CD4-positive, alpha-beta T cell treated with Interleukin-2 at 100 ng/mL for 4 hours (primary cell): Measurements from ENCODE around the gene HCN1.

Experiments used
- DNase-seq: peaks from one replicate; pipeline ENCODE4 v3.0.0-alpha.2; 2020; ENCODE audit warnings: low spot score

HCN1 gene

GRCh38 chr5:45696206-45696836, at the start of gene HCN1:
HCN1 (minus strand) TSS chr5:45696380.
- DNase-seq = no peak

DNA sequence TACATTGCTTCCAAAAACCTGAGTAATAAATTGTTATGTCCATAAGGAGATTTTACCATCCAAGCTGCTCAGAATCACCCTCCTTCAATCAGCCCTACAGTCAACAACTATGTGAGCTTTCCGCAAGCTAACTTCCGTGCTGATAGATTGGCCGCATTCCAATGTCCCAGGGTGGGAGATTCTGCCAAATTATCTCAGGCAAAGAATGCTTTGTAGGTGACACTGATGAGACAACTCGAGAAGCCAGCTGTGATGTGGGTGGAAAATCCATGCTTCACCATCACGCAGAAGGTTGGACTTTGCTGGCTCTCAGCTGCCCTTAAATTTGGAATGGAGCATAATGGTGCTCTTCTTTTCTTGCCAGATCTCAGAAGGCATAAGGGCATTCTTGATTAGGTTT, 44.9 kb upstream of the HCN1 start:
- DNase-seq = no peak

GRCh38 chr5:45737153-45737552, 41.0 kb upstream of the HCN1 start:
- no peak for DNase-seq

GRCh38 chr5:45725537-45725936, 29.4 kb upstream of the HCN1 start:
- DNase-seq = no peak

DNA sequence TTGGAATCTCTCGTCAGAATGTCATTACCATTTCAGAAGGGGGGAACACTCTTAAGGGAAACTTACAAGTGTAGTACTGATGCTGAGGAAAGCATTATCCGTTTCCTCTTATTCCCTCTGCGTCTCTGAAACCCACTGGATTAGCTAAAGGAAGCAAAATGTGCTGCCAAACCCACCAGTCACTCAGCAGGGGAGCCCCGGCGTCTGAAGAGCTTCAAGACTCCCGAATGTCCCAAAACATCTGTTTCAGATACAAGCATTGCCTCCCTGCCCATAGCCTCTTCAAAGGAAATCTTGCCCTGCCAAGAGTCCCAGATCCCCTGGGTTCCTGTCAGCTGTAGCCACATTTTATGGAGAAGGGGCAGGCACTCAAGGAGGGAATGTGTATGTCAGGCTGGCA, 1.0 kb upstream of the HCN1 start:
- no peak for DNase-seq

DNA sequence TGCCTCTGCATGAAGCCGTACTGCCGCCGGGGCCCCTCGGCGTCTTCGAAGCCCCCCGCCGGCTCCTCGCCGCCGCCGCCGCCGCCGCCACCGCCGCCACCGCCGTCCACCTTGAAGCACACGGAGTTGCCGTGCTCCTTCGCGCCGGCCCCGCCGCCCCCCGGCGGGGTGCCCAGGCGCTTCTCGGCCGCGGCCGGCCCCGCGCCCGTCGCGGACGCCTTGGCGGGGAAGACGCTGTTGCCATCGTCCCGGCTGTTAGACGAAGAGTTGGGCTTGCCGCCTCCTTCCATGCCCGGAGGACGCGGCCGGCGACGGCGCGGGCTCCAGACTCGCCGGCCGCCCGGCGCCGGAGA, 400 bp downstream of the HCN1 start:
- no peak for DNase-seq

DNA sequence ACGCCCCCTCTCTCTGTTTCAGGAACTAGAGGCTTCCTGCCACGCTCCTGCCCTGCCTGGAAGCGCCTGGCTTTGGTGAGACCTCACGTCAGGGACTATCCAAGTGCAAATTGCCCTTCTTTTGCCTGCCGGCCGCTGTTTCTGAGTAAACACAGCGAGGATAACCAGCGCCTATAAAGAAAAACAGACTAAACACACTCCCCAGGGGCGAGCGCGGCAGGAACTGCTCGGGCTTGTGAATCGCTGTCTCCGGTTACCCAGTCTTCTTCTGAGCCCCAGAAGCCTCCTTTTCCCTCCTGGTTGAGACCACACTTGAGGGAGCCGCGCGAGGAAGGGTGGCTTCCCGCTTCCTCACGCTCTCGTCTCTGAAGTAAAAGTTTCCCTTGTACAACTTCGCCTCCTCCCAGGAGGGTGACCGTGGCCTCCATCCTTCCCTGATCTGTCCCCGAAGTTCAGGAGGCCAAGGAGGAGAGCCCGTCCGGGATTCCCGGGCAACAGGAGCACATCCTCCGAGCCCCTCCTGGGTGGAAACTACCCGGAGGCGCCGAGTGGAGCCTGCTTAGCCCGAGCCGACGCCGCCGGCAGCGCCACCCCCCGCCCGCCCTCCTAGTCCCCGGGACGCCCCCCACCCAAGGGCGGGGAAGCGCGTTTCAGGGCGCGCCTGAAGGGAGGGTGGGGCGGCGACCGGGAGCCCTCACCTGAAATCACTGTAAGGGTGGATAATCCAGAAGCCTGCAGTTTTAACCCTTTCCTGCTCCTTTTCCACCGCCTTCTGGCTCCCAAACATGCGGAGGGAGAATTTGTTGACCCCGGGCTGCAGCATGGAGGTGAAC, 993 bp downstream of the HCN1 start:
- no peak for DNase-seq

DNA sequence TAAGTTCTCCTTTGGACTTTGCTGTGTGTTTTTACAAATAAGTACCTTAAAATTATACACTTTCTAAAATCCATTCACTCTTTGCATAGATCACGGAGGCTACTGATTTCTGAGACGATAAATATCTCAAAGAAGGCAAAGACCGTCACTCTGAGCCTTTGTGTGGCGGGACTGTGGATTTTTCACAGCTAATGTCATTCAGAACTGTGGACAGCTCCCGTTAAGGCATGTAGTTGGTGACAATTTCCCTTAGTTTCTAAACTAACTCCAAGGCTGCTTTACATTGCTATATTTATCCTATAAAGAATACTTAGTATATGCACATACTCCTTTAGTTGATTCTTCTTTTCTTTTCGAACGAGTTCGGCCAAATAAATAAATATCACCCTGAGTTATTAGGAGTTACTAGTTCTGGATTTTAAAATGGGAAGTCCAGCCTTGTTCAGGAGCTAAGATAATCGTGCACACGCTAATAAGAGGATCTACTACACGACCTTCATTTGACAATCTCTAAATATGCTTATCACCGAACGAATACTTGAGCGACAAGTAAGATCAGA, 1.8 kb downstream of the HCN1 start:
- DNase-seq = no peak

- DNase-seq = no peak
These were observed 3.7 kb downstream of the HCN1 start for GRCh38 chr5:45692481-45692880.

GRCh38 chr5:45691656-45692055, 4.5 kb downstream of the HCN1 start:
- DNase-seq = no peak

GRCh38 chr5:45687701-45688100, 8.5 kb downstream of the HCN1 start:
- DNase-seq = no peak

DNA sequence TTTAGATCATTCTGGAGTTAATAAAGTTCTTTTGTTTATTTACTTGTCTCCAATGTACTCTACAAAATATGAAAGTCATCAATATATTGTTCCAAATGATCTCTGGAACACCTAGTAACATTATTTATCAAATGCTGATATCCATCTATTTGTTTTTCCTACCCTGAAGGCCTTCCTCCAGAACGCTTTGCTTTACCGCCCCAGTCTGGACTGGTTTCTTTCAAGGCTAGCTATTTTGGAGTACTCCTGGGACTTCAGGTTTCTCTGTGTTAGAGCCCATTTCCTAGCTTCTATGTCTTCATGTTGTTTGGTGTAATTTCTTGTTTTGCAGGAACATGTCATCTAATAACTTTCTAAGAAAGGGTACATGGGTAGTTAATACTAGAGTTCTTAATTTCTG, 9.6 kb downstream of the HCN1 start:
- DNase-seq = no peak

GRCh38 chr5:45684118-45684517, 12.1 kb downstream of the HCN1 start:
- no peak for DNase-seq

DNA sequence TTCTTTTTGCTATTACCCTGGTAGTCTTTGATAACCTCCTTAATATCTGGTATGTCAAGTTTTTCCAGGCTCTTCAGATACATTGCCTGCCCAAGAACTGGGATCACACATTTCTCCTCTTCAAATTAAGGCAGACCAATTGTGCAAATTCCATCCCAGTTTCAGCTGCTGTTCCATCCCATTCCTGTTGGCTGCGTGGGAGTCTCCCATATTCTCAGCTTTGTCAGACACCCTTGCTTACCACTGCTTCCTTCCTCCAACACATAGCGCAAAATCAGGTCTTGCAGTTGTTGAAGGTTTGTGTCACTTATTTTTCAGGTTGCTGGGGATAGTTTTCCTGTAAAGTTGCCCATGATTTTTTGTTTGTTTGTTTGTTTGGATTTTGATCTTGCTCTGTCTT, 15.2 kb downstream of the HCN1 start:
- no peak for DNase-seq

DNA sequence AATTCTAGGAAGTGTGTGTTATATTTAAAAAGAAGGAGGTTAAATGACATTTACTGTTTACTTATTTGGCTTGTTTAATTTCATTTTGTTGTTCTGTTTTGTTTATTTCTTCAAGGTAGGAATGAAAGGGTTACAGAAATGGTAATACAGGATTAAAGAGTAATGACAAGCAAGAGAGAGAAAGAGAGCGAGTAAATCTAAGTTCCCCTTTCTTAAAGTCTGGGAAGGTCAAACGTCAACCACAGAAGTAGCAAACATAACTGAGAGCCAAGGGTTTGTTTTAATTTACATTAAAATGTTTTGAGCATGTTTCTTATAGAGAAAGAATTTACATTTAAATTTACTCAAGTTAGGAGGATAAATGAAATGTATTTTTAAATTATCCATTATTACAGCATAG, 18.7 kb downstream of the HCN1 start:
- no peak for DNase-seq

- no peak for DNase-seq
These were observed 23.9 kb downstream of the HCN1 start for GRCh38 chr5:45672271-45672670.

DNA sequence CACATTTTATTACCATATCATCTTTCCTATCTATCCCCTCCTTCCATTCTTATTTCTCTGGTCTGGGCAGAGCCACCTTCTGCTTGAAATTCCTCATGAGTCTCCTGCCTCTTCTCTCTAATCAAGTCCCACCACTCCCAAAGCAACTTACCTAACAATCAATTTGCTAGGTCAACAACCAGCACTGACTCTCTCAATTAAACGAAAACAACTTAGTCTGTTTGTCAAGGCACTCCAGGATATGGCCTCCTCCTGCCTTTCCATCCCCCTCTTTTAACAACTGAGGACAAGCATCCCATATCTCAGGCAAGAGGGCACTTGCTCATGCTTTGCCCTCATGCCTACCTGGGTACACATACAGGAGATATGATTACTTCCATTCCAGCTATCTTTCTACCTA, 47.4 kb downstream of the HCN1 start:
- DNase-seq = no peak

- no peak for DNase-seq
These were observed 53.1 kb downstream of the HCN1 start for GRCh38 chr5:45643056-45643455.

DNA sequence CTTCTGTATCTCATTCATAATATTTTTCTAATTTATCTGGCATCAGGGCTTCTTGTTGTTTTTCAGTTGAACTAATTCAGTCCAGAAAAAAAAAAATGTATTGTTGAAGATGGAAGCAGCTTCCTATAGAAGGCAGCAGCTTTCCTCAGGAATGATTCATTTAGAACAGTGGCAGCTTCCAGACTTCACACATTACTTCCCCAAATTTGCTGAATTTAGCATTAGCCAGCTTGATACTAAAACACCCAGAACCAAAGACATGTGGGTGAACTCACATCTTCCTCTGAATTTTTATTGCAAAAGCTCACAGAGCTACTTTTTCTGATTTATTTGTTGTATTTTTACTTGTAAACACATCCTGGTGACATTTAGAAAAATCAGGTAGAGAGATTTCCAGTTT, 53.8 kb downstream of the HCN1 start:
- no peak for DNase-seq

- DNase-seq = no peak
These were observed 57.1 kb downstream of the HCN1 start for GRCh38 chr5:45639040-45639439.

DNA sequence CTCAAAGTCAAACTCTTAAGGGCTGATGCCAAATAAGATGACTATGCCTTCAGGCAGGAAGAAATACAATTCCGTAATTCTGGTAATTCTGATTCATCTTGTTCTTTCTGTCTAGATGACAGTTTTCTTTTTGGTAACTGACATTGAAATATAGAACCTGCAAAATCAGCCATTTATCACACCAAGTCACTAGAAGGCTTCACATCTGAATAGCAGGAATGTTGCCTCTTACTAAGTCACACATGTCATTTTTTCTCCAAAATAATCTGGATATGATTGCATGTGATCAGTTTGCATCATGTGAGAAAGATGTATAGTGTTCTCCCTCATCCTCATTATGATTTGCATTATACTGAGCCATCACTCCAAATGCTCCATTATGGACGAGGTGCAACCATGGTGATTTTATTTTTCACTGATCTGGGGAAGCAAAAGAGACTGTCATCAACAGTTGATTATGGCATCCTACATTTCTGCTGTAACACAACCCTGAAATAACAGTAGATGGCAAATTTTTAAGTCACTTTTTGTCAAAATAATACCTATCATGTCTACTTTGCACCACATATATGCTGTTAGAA, 69.0 kb downstream of the HCN1 start:
- no peak for DNase-seq

- no peak for DNase-seq
These were observed 72.3 kb downstream of the HCN1 start for GRCh38 chr5:45623832-45624231.

GRCh38 chr5:45622365-45622764, 73.8 kb downstream of the HCN1 start:
- DNase-seq = no peak
